Left colon (tissue), 2 donors: ENCODE measurements around the gene SDR39U1. TPM values are rescaled to one million over a fixed set of nuclear protein-coding genes. Genes with fewer than 3 reads are reported as not detected.
"Not testable (repeated sequence)": the region's sequence is repeated elsewhere in the genome, so short reads cannot be mapped to it uniquely, and the experiment has no call there.

Experiments used
- ATAC-seq: fragments of 200-7000 bp; cut with Tn5 transposase; one replicate; pipeline ENCODE4 v1.9.1; 2020; ENCODE audit warnings: mild to moderate bottlenecking, moderate library complexity
- DNase-seq, 2 donors: peaks; one replicate each; pipeline ENCODE4 v3.0.0-alpha.2; 2020
- intact Hi-C, 2 donors: fragments of 100-400 bp; cut with DNase I in 1 of 2; cut with micrococcal nuclease in 1 of 2; formaldehyde crosslinking; loops; one replicate each; pipeline versions ENCODE4 v1.11.2 to v1.14.0; 2022; cut with DNase I, micrococcal nuclease
- total RNA-seq, 2 donors: library from RNA; stranded (reverse); fragmentation: NEBNext Ultra II Directional; extraction: Animal tissue kit (Norgen Biotek cat#: 25700); gene quantifications; one replicate each; pipeline ENCODE4 v1.2.1, GENCODE V29; 2021
- donor health status: DM: no; HTN: no; CAD: no.
- donor health status: DM: yes; HTN: yes; CAD: no.

Gene SDR39U1
- total RNA-seq, 2 donors from 2014 or later, result 34.4 to 40.8 TPM

- ATAC-seq, result no peak
- DNase-seq, result no peak
- intact Hi-C loops, result no loop called here
These were observed 14.4 kb upstream of the SDR39U1 start for GRCh38 chr14:24456980-24457379.

DNA sequence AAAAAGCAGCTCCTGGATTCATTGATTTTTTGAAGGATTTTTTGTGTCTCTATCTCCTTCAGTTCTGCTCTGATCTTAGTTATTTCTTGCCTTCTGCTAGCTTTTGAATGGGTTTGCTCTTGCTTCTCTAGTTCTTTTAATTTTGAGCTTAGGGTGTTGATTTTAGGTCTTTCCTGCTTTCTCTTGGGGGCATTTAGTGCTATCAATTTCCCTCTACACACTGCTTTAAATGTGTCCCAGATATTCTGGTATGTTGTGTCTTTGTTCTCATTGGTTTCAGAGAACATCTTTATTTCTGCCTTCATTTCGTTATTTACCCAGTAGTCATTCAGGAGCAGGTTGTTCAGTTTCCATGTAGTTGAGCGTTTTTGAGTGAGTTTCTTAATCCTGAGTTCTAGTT lies 8.3 kb upstream of the SDR39U1 start:
- intact Hi-C loops, ATAC-seq, DNase-seq: not testable (repeated sequence)

GRCh38 chr14:24443053-24443665 lies 583 bp upstream of the SDR39U1 start:
- intact Hi-C loops, result no loop called here
- no peak for ATAC-seq
- DNase-seq, result no peak

DNA sequence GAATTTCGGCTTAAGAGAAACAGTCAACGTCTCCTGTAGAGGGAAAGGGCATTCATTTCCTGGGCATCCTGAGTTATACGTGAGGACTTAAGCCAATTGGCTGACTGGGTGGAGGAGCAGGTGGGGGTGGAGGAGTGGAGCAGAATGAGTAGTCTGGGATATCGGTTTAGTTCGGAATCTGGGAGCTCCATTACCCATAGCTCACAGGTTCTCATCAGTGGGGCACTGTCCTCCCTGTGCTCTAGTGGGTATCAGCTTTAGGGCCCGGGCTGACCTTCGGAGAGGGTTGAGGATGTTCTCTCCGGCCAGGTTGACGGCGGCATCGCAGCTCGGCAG lies 704 bp downstream of the SDR39U1 start:
- no peak for ATAC-seq
- DNase-seq, result no peak
- intact Hi-C loops, result no loop called here

DNA sequence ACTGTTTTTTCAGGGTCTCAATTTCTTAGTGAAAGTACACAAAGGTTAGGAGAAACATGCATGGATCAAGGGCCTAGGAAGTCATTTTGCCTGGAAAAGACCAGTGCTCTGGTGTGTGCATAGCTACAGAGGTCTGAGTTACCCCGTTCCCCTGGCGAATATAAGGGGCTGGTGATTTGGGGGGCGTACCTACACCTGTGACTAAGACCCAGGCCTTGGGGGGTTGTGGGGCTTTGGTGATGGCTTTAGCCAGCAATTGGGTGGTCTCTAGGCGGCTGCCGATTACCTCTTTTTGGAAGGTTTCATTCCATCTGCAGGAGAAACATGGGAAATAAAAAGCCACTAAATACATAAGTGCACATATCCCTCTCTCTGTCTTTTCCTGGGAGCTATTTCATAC lies 1.1 kb downstream of the SDR39U1 start:
- DNase-seq, result no peak
- no peak for ATAC-seq
- intact Hi-C loops, result no loop called here

DNA sequence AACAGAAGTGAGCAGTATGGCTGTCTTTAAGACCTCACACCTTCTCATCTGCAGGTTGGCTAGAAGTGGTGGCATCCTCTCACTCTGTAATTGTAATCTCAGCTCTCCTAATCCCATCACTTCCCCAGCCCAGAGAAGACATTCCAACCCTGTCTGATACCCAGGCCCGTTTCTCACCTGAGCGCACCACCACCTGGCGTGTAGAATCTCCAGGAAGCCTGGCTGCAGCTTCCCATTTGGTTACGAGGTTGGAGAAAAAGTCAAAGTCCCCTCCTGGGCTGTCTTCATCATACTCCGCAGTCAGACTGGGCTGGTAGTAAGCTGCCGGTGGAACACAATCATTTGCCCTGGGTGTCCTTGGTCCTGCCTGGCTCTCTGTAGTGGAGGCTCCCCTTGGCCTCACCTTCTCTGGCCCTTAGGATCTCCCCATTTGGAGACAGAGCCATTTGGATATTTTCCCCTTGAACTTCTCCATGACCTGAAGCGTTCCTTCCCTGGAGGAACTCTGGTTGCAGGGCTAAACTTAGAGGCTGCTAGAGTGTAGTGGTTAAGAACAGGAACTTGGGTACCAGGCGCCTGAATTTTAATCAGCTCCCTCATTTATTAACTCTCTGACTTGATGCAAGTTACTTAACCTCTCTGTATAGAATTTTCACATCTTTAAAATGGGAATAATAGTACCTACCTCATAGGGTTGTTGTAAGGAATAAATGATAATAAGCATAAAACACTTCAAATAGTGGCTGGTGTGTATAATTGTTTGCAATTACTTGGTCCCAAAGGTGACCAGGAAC lies 1.8 kb downstream of the SDR39U1 start:
- no peak for ATAC-seq
- DNase-seq, result no peak
- intact Hi-C loops, result no loop called here

- intact Hi-C loops, result loop anchor here in 1 of 2 donors (10.0 kb wide), 2 partner anchors 75 to 105 kb away; partner anchors contain the start of genes ADCY4, NFATC4 and RIPK3
- peak in 1 of 2 donors; percentile 25 for DNase-seq
These were observed 2.6 kb downstream of the SDR39U1 start for GRCh38 chr14:24439830-24440605.

GRCh38 chr14:24439257-24439656 lies 3.3 kb downstream of the SDR39U1 start:
- DNase-seq, result no peak
- intact Hi-C loops, result loop anchor here in 1 of 2 donors (10.0 kb wide), 2 partner anchors 74 to 104 kb away; partner anchors contain the start of genes ADCY4, NFATC4 and RIPK3
- no peak for ATAC-seq

More at GRCh38 chr14:24439830-24440605, 2.6 kb downstream of the SDR39U1 start:
- no peak for ATAC-seq

GRCh38 chr14:24438223-24439097 lies 4.1 kb downstream of the SDR39U1 start:
- ATAC-seq (no peak), DNase-seq (no peak)
- intact Hi-C loops, result loop anchor here in 1 of 2 donors (10.0 kb wide), 2 partner anchors 74 to 104 kb away; partner anchors contain the start of genes ADCY4, NFATC4 and RIPK3

DNA sequence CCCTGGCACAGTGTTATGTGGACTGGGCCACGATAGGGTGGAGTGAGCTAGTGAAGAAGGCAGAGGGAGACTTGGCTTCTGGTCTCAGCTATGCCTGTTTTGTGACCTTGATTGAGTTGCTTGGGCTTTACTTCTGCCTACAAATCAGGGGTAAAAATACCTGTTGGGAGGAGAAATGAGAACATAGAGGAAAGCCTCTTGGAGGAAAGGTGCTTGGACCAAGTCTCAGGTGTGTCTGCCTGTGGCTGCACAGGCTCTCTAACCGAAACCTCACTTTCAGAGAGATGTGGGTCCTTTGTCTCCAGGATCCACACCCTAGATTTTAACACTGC lies 4.9 kb downstream of the SDR39U1 start:
- DNase-seq (no peak), ATAC-seq (no peak)
- intact Hi-C loops, result loop anchor here in 1 of 2 donors (10.0 kb wide), 2 partner anchors 73 to 103 kb away; partner anchors contain the start of genes ADCY4, NFATC4 and RIPK3

DNA sequence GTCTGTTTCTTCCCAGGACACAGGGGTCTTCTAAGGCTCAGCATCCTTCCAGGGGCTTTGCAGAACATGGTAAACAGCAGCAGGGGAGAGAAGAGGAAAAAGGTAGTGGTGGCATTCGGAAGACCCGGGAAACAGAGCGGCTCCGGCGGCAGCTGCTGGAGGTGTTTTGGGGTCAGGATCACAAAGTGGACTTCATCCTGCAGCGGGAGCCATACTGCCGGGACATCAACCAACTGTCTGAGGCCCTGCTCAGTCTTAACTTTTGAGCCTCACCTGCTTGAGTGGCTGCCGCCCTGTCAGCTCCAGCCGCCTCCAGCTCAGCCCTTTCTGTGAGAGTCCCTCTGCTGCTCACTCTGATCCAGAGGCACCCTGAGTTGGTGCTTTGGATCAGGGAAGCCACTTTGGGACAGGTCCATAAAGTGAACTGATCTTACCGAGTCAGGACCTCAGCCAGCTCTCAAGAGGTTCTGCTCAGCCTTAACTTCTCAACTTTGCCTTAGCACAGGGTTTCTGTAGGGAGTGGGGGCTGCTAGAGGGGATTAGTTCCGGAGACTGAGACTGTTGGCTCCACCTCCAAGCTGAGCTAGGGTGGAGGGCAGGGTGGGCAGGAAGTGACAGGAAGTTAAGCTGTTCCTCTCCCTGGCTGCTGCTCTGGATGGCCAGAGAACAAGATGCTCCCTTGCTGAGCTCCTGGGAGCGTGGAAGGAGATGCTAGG lies 5.4 kb downstream of the SDR39U1 start:
- no peak for DNase-seq
- ATAC-seq, result no peak
- intact Hi-C loops, result loop anchor here in 1 of 2 donors (10.0 kb wide), 2 partner anchors 72 to 102 kb away; partner anchors contain the start of genes ADCY4, NFATC4 and RIPK3

GRCh38 chr14:24436355-24437019 lies 6.1 kb downstream of the SDR39U1 start:
- intact Hi-C loops, result loop anchor here in 1 of 2 donors (10.0 kb wide), 2 partner anchors 72 to 102 kb away; partner anchors contain the start of genes ADCY4, NFATC4 and RIPK3

DNA sequence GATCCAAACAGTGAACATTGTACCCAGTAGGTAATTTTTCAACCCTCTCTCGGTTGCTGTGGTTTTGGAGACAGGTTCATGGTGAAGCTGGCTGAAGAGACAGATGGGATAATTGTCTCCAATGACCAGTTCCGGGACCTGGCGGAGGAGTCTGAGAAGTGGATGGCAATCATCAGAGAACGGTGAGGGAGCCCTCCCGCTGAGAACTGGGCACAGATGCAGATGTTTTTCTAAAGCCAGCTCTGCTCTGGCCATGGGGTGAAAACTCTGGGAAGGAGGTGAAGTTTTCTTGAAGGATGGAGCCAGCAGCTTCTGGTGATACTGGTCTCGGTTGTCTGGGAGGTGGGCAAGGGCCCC lies 6.6 kb downstream of the SDR39U1 start:
- intact Hi-C loops, result loop anchor here in 1 of 2 donors (10.0 kb wide), 2 partner anchors 71 to 101 kb away; partner anchors contain the start of genes ADCY4, NFATC4 and RIPK3
- ATAC-seq (no peak), DNase-seq (no peak)

More at GRCh38 chr14:24436355-24437019, 6.1 kb downstream of the SDR39U1 start:
- DNase-seq (no peak), ATAC-seq (peak; percentile 45)

GRCh38 chr14:24435192-24435810 lies 7.3 kb downstream of the SDR39U1 start:
- DNase-seq (no peak), ATAC-seq (no peak)
- intact Hi-C loops, result loop anchor here in 1 of 2 donors (10.0 kb wide), 2 partner anchors 70 to 100 kb away; partner anchors contain the start of genes ADCY4, NFATC4 and RIPK3

- no peak for DNase-seq
- ATAC-seq, result no peak
- intact Hi-C loops, result loop anchor here (5.0 to 10.0 kb wide), 3 partner anchors 67 to 100 kb away; partner anchors contain the start of genes NFATC4 (in 2 of the 2), ADCY4 (in 1 of the 2) and RIPK3 (in 1 of the 2)
These were observed 7.9 kb downstream of the SDR39U1 start for GRCh38 chr14:24434676-24435075.

DNA sequence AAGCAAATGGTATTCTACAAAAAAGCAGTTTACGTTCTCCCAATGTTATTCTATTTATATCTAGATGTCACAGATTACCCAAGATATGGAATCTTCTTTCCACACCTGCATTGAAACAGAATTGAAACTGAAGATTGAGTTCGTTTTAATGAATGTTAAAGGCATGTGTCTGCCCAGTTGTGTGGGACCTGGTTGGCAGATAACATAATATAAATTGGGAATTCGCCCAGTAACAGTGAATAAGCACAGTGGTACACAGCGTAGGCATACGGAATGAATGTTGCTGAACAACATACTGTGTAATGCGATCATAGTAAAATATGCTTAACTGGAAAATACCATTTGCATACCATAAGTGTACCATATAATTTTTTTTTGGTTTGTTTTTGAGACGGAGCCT lies 8.5 kb downstream of the SDR39U1 start:
- intact Hi-C loops, result loop anchor here (5.0 to 10.0 kb wide), 3 partner anchors 67 to 99 kb away; partner anchors contain the start of genes NFATC4 (in 2 of the 2), ADCY4 (in 1 of the 2) and RIPK3 (in 1 of the 2)
- DNase-seq (no peak), ATAC-seq (no peak)
